Measurements from ENCODE around the gene PRDM2.
A peak's percentile ranks its signal among the peaks of the same experiment; 100 is the strongest.

The PRDM2 gene

DNA sequence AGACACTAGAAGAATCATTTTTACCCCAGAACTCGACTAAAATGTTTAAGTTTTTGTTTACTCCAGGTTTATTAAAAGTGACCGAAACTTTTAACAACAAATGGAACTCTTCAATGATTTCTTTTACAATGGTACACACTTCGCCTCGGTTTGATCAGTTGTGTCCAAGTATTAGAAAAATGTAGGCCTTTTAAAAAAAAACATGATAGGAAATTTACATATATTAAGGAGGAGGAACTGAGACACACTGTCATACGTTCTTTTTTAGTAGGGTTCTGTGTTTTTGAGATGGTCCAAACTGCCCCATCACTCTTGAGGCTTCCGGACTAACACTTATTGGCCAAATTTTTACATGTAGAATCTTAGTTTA, 1.3 kb downstream of the PRDM2 start:
- peak overlapping the region; percentile 94 for H3K27ac ChIP-seq (ENCODE audit: low read depth, low read length)
- peak overlapping the region; percentile 73 for H3K9ac ChIP-seq (ENCODE audit: low read length)
- H3K4me2 ChIP-seq (ENCODE audit: low read depth, low read length, poor library complexity, severe bottlenecking): peak overlapping the region; percentile 72

DNA sequence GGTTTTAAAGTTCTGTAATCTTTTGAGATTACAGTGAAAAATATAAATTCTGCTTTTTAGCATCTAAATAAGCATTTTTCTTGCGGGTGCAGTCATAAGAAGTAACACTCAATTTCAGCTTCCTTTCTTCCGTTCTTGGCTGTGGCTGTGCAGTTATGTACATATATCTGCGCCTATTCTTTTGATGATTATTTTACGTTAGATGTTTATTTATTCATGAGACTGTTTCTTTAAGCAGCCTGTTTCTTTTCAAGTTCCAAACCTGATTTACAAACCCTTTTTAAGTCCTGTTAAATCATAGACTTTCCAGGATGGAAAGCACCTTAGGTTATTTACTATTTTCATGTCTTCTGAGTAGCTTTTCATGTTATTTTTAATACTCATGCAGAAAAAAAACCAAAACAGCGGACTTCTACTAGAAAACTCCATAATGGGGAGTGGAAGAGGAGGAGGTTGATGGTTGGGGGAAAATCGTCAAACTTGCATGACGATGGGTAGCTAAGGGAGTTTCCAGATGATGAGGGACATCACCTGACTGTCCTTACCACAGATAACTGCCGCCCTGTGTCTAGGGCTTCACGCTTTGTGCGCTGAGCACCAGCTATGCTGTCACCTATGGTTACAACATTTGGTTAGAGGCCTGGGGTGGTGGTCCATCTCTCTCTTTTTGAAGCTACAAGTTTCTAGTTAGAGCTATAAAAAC, 2.6 kb downstream of the PRDM2 start:
- Histone ChIP-seq H3K36me3 (ENCODE audit: low read length) (no peaks in the 10 kb centered on the region; the same call in 1 of the 2 replicates), H3K79me2 (ENCODE audit: insufficient read depth, low read length) (peaks cover 56% of the 10 kb centered on the region), H2AFZ (ENCODE audit: low read depth, low read length, severe bottlenecking) (no peak overlapping the region), H3K9me3 (ENCODE audit: insufficient read depth, low read length) (no peaks in the 10 kb centered on the region; the same call in 1 of the 2 replicates), H3K9ac (ENCODE audit: low read length) (peak overlapping the region; percentile 73), H3K4me3 (ENCODE audit: insufficient read depth, low read length, poor library complexity, severe bottlenecking) (peak overlapping the region; percentile 60), H3K9me2 (replicated peaks; ENCODE audit: insufficient read depth, low read length) (no peaks in the 10 kb centered on the region), H3K27me3 (ENCODE audit: low read length) (no peaks in the 10 kb centered on the region), H4K20me1 (ENCODE audit: low read depth, low read length) (no peaks in the 10 kb centered on the region), H3K4me2 (ENCODE audit: low read depth, low read length, poor library complexity, severe bottlenecking) (peak overlapping the region; percentile 72), H3K27ac (ENCODE audit: low read depth, low read length) (peak overlapping the region; percentile 94), H3F3A (ENCODE audit: insufficient read depth) (peaks cover 34% of the 10 kb centered on the region)
- TF ChIP-seq, protein P1, sequence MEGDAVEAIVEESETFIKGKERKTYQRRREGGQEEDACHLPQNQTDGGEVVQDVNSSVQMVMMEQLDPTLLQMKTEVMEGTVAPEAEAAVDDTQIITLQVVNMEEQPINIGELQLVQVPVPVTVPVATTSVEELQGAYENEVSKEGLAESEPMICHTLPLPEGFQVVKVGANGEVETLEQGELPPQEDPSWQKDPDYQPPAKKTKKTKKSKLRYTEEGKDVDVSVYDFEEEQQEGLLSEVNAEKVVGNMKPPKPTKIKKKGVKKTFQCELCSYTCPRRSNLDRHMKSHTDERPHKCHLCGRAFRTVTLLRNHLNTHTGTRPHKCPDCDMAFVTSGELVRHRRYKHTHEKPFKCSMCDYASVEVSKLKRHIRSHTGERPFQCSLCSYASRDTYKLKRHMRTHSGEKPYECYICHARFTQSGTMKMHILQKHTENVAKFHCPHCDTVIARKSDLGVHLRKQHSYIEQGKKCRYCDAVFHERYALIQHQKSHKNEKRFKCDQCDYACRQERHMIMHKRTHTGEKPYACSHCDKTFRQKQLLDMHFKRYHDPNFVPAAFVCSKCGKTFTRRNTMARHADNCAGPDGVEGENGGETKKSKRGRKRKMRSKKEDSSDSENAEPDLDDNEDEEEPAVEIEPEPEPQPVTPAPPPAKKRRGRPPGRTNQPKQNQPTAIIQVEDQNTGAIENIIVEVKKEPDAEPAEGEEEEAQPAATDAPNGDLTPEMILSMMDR (IDR thresholded peaks at IDR 0.05; ENCODE audit: insufficient read depth, low read length, poor library complexity, severe bottlenecking): no peak
- TF ChIP-seq EZH2phosphoT487 (conservative IDR thresholded peaks at IDR 0.05; ENCODE audit: low read length): no peak

More for the DNA sequence above, 1.3 kb downstream of the PRDM2 start:
- H3F3A ChIP-seq (ENCODE audit: insufficient read depth): peaks cover 41% of the 10 kb centered on the region
- H3K79me2 ChIP-seq (ENCODE audit: insufficient read depth, low read length): peaks cover 43% of the 10 kb centered on the region
- no peaks in the 10 kb centered on the region; the same call in 1 of the 2 replicates for H3K36me3 ChIP-seq (ENCODE audit: low read length)
- no peak for TF ChIP-seq EZH2phosphoT487 (conservative IDR thresholded peaks at IDR 0.05; ENCODE audit: low read length)
- TF ChIP-seq, protein P1 (IDR thresholded peaks at IDR 0.05; ENCODE audit: insufficient read depth, low read length, poor library complexity, severe bottlenecking): no peak
- H4K20me1 ChIP-seq (ENCODE audit: low read depth, low read length): no peaks in the 10 kb centered on the region
- H3K9me3 ChIP-seq (ENCODE audit: insufficient read depth, low read length): no peaks in the 10 kb centered on the region; the same call in 1 of the 2 replicates
- peak overlapping the region; percentile 10 for H2AFZ ChIP-seq (ENCODE audit: low read depth, low read length, severe bottlenecking)
- no peaks in the 10 kb centered on the region for H3K27me3 ChIP-seq (ENCODE audit: low read length)
- H3K4me3 ChIP-seq (ENCODE audit: insufficient read depth, low read length, poor library complexity, severe bottlenecking): peak overlapping the region; percentile 60
- no peaks in the 10 kb centered on the region for H3K9me2 ChIP-seq (replicated peaks; ENCODE audit: insufficient read depth, low read length)

DNA sequence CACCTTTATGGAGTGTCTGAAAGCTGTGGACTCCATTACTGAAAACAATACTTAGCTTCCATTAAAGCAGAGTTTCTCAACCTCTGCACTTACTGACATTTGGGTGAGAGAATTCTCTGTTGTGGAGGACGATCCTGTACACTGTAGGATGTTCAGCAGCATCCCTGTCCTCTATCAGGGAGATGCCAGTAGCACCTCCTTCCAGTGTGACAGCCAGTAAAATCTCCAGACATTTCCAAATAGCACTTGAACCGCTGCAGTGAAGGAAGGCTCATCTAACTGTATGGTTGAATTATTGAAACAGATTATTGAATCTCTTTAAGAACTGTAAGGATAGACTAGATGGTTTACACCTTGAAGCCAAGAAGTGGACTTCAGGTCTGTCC, 3.1 kb downstream of the PRDM2 start:
- peak overlapping the region; percentile 18 for H3K4me3 ChIP-seq (ENCODE audit: insufficient read depth, low read length, poor library complexity, severe bottlenecking)
- H3K36me3 ChIP-seq (ENCODE audit: low read length): no peaks in the 10 kb centered on the region; the same call in 1 of the 2 replicates
- H3K9me2 ChIP-seq (replicated peaks; ENCODE audit: insufficient read depth, low read length): no peaks in the 10 kb centered on the region
- peak overlapping the region; percentile 94 for H3K27ac ChIP-seq (ENCODE audit: low read depth, low read length)
- no peaks in the 10 kb centered on the region for H3K9me3 ChIP-seq (ENCODE audit: insufficient read depth, low read length)
- peaks cover 61% of the 10 kb centered on the region for H3K79me2 ChIP-seq (ENCODE audit: insufficient read depth, low read length)
- no peaks in the 10 kb centered on the region for H4K20me1 ChIP-seq (ENCODE audit: low read depth, low read length)
- no peak overlapping the region for H2AFZ ChIP-seq (ENCODE audit: low read depth, low read length, severe bottlenecking)
- peak overlapping the region; percentile 72 for H3K4me2 ChIP-seq (ENCODE audit: low read depth, low read length, poor library complexity, severe bottlenecking)
- H3F3A ChIP-seq (ENCODE audit: insufficient read depth): peaks cover 30% of the 10 kb centered on the region
- no peaks in the 10 kb centered on the region for H3K27me3 ChIP-seq (ENCODE audit: low read length)
- TF ChIP-seq, protein P1 (IDR thresholded peaks at IDR 0.05; ENCODE audit: insufficient read depth, low read length, poor library complexity, severe bottlenecking): no peak
- TF ChIP-seq EZH2phosphoT487 (conservative IDR thresholded peaks at IDR 0.05; ENCODE audit: low read length): no peak
- peak overlapping the region; percentile 73 for H3K9ac ChIP-seq (ENCODE audit: low read length)

All from SU-DHL-6 (cell line).